Measurements from ENCODE around the gene ZPLD1. TPM values are rescaled to one million over a fixed set of nuclear protein-coding genes. Genes with fewer than 3 reads are reported as not detected.

Gene ZPLD1
- total RNA-seq, 1 donor from 2014 or later: 0.45 TPM

- Mint-ChIP-seq H3K4me3 (ENCODE audit: unreplicated experiment) (no peak overlapping the region), H3K9me3 (ENCODE audit: unreplicated experiment) (no peaks in the 10 kb centered on the region), H3K27me3 (ENCODE audit: low read depth, unreplicated experiment) (no peaks in the 10 kb centered on the region), H3K36me3 (ENCODE audit: low read depth, unreplicated experiment) (no peaks in the 10 kb centered on the region), H3K4me1 (ENCODE audit: low read depth, unreplicated experiment) (no peaks in the 10 kb centered on the region), H3K27ac (ENCODE audit: unreplicated experiment) (no peak overlapping the region)
- TF ChIP-seq EZH2 (IDR thresholded peaks at IDR 0.05; ENCODE audit: insufficient read depth, low read length): no peak
- TF ChIP-seq, protein P1, sequence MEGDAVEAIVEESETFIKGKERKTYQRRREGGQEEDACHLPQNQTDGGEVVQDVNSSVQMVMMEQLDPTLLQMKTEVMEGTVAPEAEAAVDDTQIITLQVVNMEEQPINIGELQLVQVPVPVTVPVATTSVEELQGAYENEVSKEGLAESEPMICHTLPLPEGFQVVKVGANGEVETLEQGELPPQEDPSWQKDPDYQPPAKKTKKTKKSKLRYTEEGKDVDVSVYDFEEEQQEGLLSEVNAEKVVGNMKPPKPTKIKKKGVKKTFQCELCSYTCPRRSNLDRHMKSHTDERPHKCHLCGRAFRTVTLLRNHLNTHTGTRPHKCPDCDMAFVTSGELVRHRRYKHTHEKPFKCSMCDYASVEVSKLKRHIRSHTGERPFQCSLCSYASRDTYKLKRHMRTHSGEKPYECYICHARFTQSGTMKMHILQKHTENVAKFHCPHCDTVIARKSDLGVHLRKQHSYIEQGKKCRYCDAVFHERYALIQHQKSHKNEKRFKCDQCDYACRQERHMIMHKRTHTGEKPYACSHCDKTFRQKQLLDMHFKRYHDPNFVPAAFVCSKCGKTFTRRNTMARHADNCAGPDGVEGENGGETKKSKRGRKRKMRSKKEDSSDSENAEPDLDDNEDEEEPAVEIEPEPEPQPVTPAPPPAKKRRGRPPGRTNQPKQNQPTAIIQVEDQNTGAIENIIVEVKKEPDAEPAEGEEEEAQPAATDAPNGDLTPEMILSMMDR (IDR thresholded peaks at IDR 0.05; ENCODE audit: insufficient read depth, low read depth, low read length): no peak
- Histone ChIP-seq H3K27me3 (ENCODE audit: insufficient read depth, low read length) (no peaks in the 10 kb centered on the region), H3K4me2 (ENCODE audit: low read length) (no peak overlapping the region), H3K9me3 (ENCODE audit: insufficient read depth, low read depth, low read length) (no peaks in the 10 kb centered on the region), H3K4me1 (ENCODE audit: insufficient read depth, low read length) (no peaks in the 10 kb centered on the region), H3K79me2 (ENCODE audit: insufficient read depth, low read length) (no peaks in the 10 kb centered on the region), H3K4me3 (ENCODE audit: insufficient read depth, low read depth, low read length) (no peak overlapping the region), H3K27ac (ENCODE audit: low read depth, low read length) (no peak overlapping the region), H3K9ac (ENCODE audit: low read length) (no peak overlapping the region), H2AFZ (ENCODE audit: low read depth, low read length) (no peak overlapping the region), H3K36me3 (ENCODE audit: insufficient read depth, low read length) (no peaks in the 10 kb centered on the region), H4K20me1 (ENCODE audit: insufficient read depth, low read length) (no peaks in the 10 kb centered on the region)
- FAIRE-seq (no peak), DNase-seq (ENCODE audit: low read depth) (no peak)
Observed at GRCh38 chr3:102492300-102492699, 57.5 kb downstream of the ZPLD1 start.

DNA sequence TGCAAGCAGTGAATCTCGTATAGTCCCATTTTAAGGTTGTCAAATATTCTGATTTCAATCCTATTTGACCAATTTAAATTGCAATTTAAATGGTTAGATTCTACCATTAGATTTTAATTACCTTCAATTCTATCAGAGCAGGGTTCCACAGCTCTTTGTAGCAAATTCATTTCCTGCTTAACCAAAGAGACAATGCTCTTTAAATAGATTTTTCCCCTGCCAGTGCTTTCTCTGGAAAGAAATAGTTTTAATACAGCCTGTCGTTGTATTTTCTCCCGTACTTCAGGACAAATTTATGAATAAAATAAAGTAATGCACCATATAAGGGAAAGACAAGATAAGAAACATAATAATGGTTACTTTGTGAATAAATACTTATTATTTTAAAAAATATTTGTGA, 62.8 kb downstream of the ZPLD1 start:
- H3K27me3 Mint-ChIP-seq (ENCODE audit: low read depth, unreplicated experiment): no peaks in the 10 kb centered on the region
- no peak for TF ChIP-seq EZH2 (IDR thresholded peaks at IDR 0.05; ENCODE audit: insufficient read depth, low read length)
- Histone ChIP-seq H3K79me2 (ENCODE audit: insufficient read depth, low read length) (no peaks in the 10 kb centered on the region), H4K20me1 (ENCODE audit: insufficient read depth, low read length) (no peaks in the 10 kb centered on the region), H3K9me3 (ENCODE audit: insufficient read depth, low read depth, low read length) (no peaks in the 10 kb centered on the region), H3K27ac (ENCODE audit: low read depth, low read length) (no peak overlapping the region), H3K4me3 (ENCODE audit: insufficient read depth, low read depth, low read length) (no peak overlapping the region), H2AFZ (ENCODE audit: low read depth, low read length) (no peak overlapping the region), H3K4me2 (ENCODE audit: low read length) (no peak overlapping the region), H3K4me1 (ENCODE audit: insufficient read depth, low read length) (no peaks in the 10 kb centered on the region), H3K9ac (ENCODE audit: low read length) (no peak overlapping the region), H3K36me3 (ENCODE audit: insufficient read depth, low read length) (no peaks in the 10 kb centered on the region), H3K27me3 (ENCODE audit: insufficient read depth, low read length) (no peaks in the 10 kb centered on the region)
- no peaks in the 10 kb centered on the region for H3K36me3 Mint-ChIP-seq (ENCODE audit: low read depth, unreplicated experiment)
- DNase-seq (ENCODE audit: low read depth) (no peak), FAIRE-seq (no peak)
- no peak overlapping the region for H3K27ac Mint-ChIP-seq (ENCODE audit: unreplicated experiment)
- H3K4me3 Mint-ChIP-seq (ENCODE audit: unreplicated experiment): no peak overlapping the region
- H3K9me3 Mint-ChIP-seq (ENCODE audit: unreplicated experiment): no peaks in the 10 kb centered on the region
- H3K4me1 Mint-ChIP-seq (ENCODE audit: low read depth, unreplicated experiment): no peaks in the 10 kb centered on the region

DNA sequence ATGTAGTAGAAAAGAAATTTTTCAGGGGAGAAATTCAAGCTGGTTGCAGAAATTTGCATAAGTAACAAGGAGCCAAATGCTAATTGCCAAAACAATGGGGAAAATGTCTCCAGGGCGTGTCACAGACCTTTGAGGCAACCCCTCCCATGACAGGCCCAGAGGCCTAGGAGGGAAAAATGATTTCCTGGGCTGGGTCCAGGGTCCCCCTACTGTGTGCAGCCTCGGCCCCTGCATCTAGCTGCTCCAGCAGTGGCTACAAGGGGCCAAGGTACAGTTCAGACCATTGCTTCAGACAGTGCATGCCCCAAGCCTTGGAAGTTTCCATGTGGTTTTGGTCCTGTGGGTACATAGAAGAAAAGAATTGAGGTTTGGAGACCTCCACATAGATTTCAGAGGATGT, 70.7 kb downstream of the ZPLD1 start:
- H2AFZ ChIP-seq (ENCODE audit: low read depth, low read length): no peak overlapping the region
- no peaks in the 10 kb centered on the region for H3K4me1 ChIP-seq (ENCODE audit: insufficient read depth, low read length)
- TF ChIP-seq, protein P1 (IDR thresholded peaks at IDR 0.05; ENCODE audit: insufficient read depth, low read depth, low read length): no peak
- no peak for TF ChIP-seq EZH2 (IDR thresholded peaks at IDR 0.05; ENCODE audit: insufficient read depth, low read length)
- DNase-seq (ENCODE audit: low read depth): no peak
- H3K4me3 ChIP-seq (ENCODE audit: insufficient read depth, low read depth, low read length): no peak overlapping the region
- no peaks in the 10 kb centered on the region for H3K79me2 ChIP-seq (ENCODE audit: insufficient read depth, low read length)
- Mint-ChIP-seq H3K36me3 (ENCODE audit: low read depth, unreplicated experiment) (no peaks in the 10 kb centered on the region), H3K27me3 (ENCODE audit: low read depth, unreplicated experiment) (peaks cover 1% of the 10 kb centered on the region), H3K27ac (ENCODE audit: unreplicated experiment) (no peak overlapping the region), H3K9me3 (ENCODE audit: unreplicated experiment) (peaks cover 3% of the 10 kb centered on the region), H3K4me1 (ENCODE audit: low read depth, unreplicated experiment) (no peaks in the 10 kb centered on the region), H3K4me3 (ENCODE audit: unreplicated experiment) (no peak overlapping the region)
- no peak overlapping the region for H3K27ac ChIP-seq (ENCODE audit: low read depth, low read length)
- no peaks in the 10 kb centered on the region for H3K36me3 ChIP-seq (ENCODE audit: insufficient read depth, low read length)
- no peaks in the 10 kb centered on the region for H4K20me1 ChIP-seq (ENCODE audit: insufficient read depth, low read length)
- H3K27me3 ChIP-seq (ENCODE audit: insufficient read depth, low read length): no peaks in the 10 kb centered on the region
- H3K9me3 ChIP-seq (ENCODE audit: insufficient read depth, low read depth, low read length): no peaks in the 10 kb centered on the region
- H3K4me2 ChIP-seq (ENCODE audit: low read length): no peak overlapping the region
- FAIRE-seq: no peak
- no peak overlapping the region for H3K9ac ChIP-seq (ENCODE audit: low read length)

Measured in astrocyte (in vitro differentiated cells and primary cell).